ENCODE results near the gene ATF7.

Gene ATF7

GRCh38 chr12:53592426-53592825 lies 33.8 kb downstream of the ATF7 start:
- TF ChIP-seq ESRRG (CRISPR knock-in tag; IDR thresholded peaks at IDR 0.05) (no peak), CREB5 (CRISPR knock-in tag; IDR thresholded peaks at IDR 0.05; ENCODE audit: low read depth) (no peak), POU6F1 (CRISPR knock-in tag; IDR thresholded peaks at IDR 0.05; ENCODE audit: borderline replicate concordance, low read depth) (no peak), ZFP30 (CRISPR knock-in tag; IDR thresholded peaks at IDR 0.05) (no peak), TOX (CRISPR knock-in tag; IDR thresholded peaks at IDR 0.05; ENCODE audit: borderline replicate concordance) (no peak), ZNF565 (CRISPR knock-in tag; conservative IDR thresholded peaks at IDR 0.05; ENCODE audit: low read depth) (no peak), TSHZ2 (CRISPR knock-in tag; IDR thresholded peaks at IDR 0.05) (no peak)

GRCh38 chr12:53591301-53592206 lies 34.6 kb downstream of the ATF7 start:
- TF ChIP-seq TSHZ2 (CRISPR knock-in tag; IDR thresholded peaks at IDR 0.05) = no peak
- no peak for TF ChIP-seq CSDC2 (CRISPR knock-in tag; IDR thresholded peaks at IDR 0.05)
- TF ChIP-seq ZFP30 (CRISPR knock-in tag; IDR thresholded peaks at IDR 0.05) = no peak
- peak; percentile 38; the same call in 1 of the 2 replicates for TF ChIP-seq ISL1 (CRISPR knock-in tag; IDR thresholded peaks at IDR 0.05)
- no peak for TF ChIP-seq TOX (CRISPR knock-in tag; IDR thresholded peaks at IDR 0.05; ENCODE audit: borderline replicate concordance)
- TF ChIP-seq OSR1 (CRISPR knock-in tag; IDR thresholded peaks at IDR 0.05) = no peak
- no peak for TF ChIP-seq CSRNP3 (CRISPR knock-in tag; IDR thresholded peaks at IDR 0.05)
- no peak for TF ChIP-seq GLIS3 (CRISPR knock-in tag; IDR thresholded peaks at IDR 0.05)
- TF ChIP-seq CREB5 (CRISPR knock-in tag; IDR thresholded peaks at IDR 0.05; ENCODE audit: low read depth) = no peak
- TF ChIP-seq ARNTL (CRISPR knock-in tag; IDR thresholded peaks at IDR 0.05; ENCODE audit: borderline replicate concordance, low read depth) = no peak
- no peak for TF ChIP-seq SNAI2 (CRISPR knock-in tag; IDR thresholded peaks at IDR 0.05)
- 0 out of 2 replicates have a peak, but pooled peaks have one; percentile 5 for TF ChIP-seq ZNF8 (CRISPR knock-in tag; IDR thresholded peaks at IDR 0.05)
- peak; percentile 81 for ATAC-seq

More at GRCh38 chr12:53592426-53592825, 33.8 kb downstream of the ATF7 start:
- ATAC-seq = no peak

GRCh38 chr12:53590652-53591051 lies 35.5 kb downstream of the ATF7 start:
- TF ChIP-seq ZC3H10 (CRISPR knock-in tag; IDR thresholded peaks at IDR 0.05) = no peak
- no peak for TF ChIP-seq ZNF565 (CRISPR knock-in tag; conservative IDR thresholded peaks at IDR 0.05; ENCODE audit: low read depth)
- TF ChIP-seq CREB5 (CRISPR knock-in tag; IDR thresholded peaks at IDR 0.05; ENCODE audit: low read depth) = no peak
- TF ChIP-seq ESRRG (CRISPR knock-in tag; IDR thresholded peaks at IDR 0.05) = no peak
- no peak for TF ChIP-seq CSRNP3 (CRISPR knock-in tag; IDR thresholded peaks at IDR 0.05)
- no peak for TF ChIP-seq BACH2 (CRISPR knock-in tag; IDR thresholded peaks at IDR 0.05; ENCODE audit: borderline replicate concordance)
- TF ChIP-seq ARNTL (CRISPR knock-in tag; IDR thresholded peaks at IDR 0.05; ENCODE audit: borderline replicate concordance, low read depth) = no peak
- ATAC-seq = no peak
